Astrocyte (in vitro differentiated cells and primary cell): ENCODE measurements around the gene PCGF3. TPM values are rescaled to one million over a fixed set of nuclear protein-coding genes. Genes with fewer than 3 reads are reported as not detected.

Experiments
- DNase-seq: peaks from one replicate; pipeline ENCODE4 v3.0.0-alpha.2; 2010; ENCODE audit warnings: low read depth
- FAIRE-seq: peaks from 2 replicates; lab custom pipeline; 2011; peaks lifted over from hg19 to GRCh38; lab: Jason Lieb, UNC
- H2AFZ ChIP-seq: 2 replicates; pipeline ENCODE4 v1.6.0; 2012; ENCODE audit warnings: low read depth, low read length, inconsistent platforms
- H3K27ac ChIP-seq: 2 replicates; pipeline ENCODE4 v1.5.1; 2011; ENCODE audit warnings: low read depth, low read length, inconsistent platforms
- H3K27me3 ChIP-seq: 2 replicates; pipeline ENCODE4 v1.6.0; 2011; ENCODE audit warnings: low read length, inconsistent platforms; ENCODE audit not compliant: insufficient read depth
- H3K36me3 ChIP-seq: 2 replicates; pipeline ENCODE4 v1.5.1; 2011; ENCODE audit warnings: low read length, inconsistent platforms; ENCODE audit not compliant: insufficient read depth
- H3K4me1 ChIP-seq: 2 replicates; pipeline ENCODE4 v1.5.1; 2011; ENCODE audit warnings: low read length, inconsistent platforms; ENCODE audit not compliant: insufficient read depth
- H3K4me2 ChIP-seq: 2 replicates; pipeline ENCODE4 v1.6.0; 2012; ENCODE audit warnings: low read length, inconsistent platforms
- H3K4me3 ChIP-seq: 2 replicates; pipeline ENCODE4 v1.5.1; 2011; ENCODE audit warnings: low read depth, mild to moderate bottlenecking, low read length, inconsistent platforms; ENCODE audit not compliant: insufficient read depth
- H3K79me2 ChIP-seq: 2 replicates; pipeline ENCODE4 v1.6.0; 2012; ENCODE audit warnings: mild to moderate bottlenecking, low read length, inconsistent platforms; ENCODE audit not compliant: insufficient read depth
- H3K9ac ChIP-seq: 2 replicates; pipeline ENCODE4 v1.6.0; 2012; ENCODE audit warnings: mild to moderate bottlenecking, low read length, inconsistent platforms
- H3K9me3 ChIP-seq: 2 replicates; pipeline ENCODE4 v1.5.1; 2012; ENCODE audit warnings: low read depth, mild to moderate bottlenecking, low read length, inconsistent platforms; ENCODE audit not compliant: insufficient read depth
- H4K20me1 ChIP-seq: 2 replicates; pipeline ENCODE4 v1.6.0; 2012; ENCODE audit warnings: low read length, inconsistent platforms; ENCODE audit not compliant: insufficient read depth
- H3K27ac Mint-ChIP-seq: one replicate; pipeline ENCODE4 v1.8.0; 2021; ENCODE audit warnings: mild to moderate bottlenecking, mixed read lengths; ENCODE audit not compliant: unreplicated experiment
- H3K27me3 Mint-ChIP-seq: one replicate; pipeline ENCODE4 v1.8.0; 2021; ENCODE audit warnings: low read depth, mixed read lengths; ENCODE audit not compliant: unreplicated experiment
- H3K36me3 Mint-ChIP-seq: one replicate; pipeline ENCODE4 v1.8.0; 2021; ENCODE audit warnings: low read depth, mixed read lengths; ENCODE audit not compliant: unreplicated experiment
- H3K4me1 Mint-ChIP-seq: one replicate; pipeline ENCODE4 v1.8.0; 2021; ENCODE audit warnings: low read depth, mixed read lengths; ENCODE audit not compliant: unreplicated experiment
- H3K4me3 Mint-ChIP-seq: one replicate; pipeline ENCODE4 v1.8.0; 2021; ENCODE audit warnings: mild to moderate bottlenecking, moderate library complexity, mixed read lengths; ENCODE audit not compliant: unreplicated experiment
- H3K9me3 Mint-ChIP-seq: one replicate; pipeline ENCODE4 v1.8.0; 2021; ENCODE audit warnings: mild to moderate bottlenecking, mixed read lengths; ENCODE audit not compliant: unreplicated experiment
- CTCF ChIP-seq: IDR thresholded peaks from 2 replicates; pipeline ENCODE4 v1.5.1; 2011; ENCODE audit warnings: low read depth, mild to moderate bottlenecking, inconsistent platforms, low read length, moderate library complexity; ENCODE audit not compliant: insufficient read depth
- EZH2 ChIP-seq: IDR thresholded peaks from 2 replicates; pipeline ENCODE4 v1.6.1; 2012; ENCODE audit warnings: mild to moderate bottlenecking, low read length, inconsistent platforms; ENCODE audit not compliant: insufficient read depth
- total RNA-seq: library from RNA; stranded (reverse); gene quantifications from 2 replicates; pipeline ENCODE4 v1.2.1, GENCODE V29; 2021

PCGF3 gene
- total RNA-seq, 1 donor from 2014 or later: 65.7 TPM

DNA sequence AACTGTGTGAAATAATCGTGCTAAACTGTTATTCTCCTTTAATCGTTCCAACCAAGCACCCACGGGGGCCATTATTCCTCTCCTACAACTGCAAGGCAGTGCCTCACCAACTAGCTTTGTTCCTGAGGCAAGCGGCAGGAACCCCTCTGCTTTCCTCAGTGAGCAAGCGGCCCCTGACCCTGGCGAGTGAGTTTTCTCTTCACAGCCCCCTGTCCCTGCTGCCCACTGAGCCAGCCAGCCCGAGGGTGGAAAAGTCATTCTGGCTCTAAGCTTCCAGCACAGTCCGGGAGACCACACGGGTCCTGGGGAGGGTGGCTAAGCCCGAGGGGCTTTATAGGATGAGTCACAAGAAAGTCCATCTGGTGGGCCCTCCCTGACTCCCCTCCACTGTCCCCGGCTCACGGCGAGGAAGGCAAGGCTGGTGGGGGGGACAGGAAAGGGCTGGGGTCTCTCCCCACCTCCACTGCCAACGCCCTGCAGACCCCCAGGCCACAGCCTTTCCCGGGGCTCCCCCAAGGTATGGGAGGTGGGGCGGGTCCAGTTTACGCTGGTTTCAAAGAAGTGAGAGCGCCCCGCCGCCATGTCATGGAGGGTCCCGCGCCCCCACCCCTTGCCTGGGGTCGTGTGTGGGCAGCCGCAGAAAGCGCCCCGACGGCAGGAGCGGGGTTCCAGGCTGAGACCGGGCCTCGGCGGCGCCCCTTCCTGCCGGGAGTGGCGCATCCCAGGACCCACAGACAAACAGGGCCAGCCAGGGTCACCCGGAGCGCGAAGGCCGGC is 75.3 kb downstream of the PCGF3 start:
- Mint-ChIP-seq H3K27ac (peak overlapping the region; percentile 86), H3K36me3 (peaks cover 14% of the 10 kb centered on the region), H3K27me3 (peaks cover 19% of the 10 kb centered on the region), H3K9me3 (peaks cover 2% of the 10 kb centered on the region), H3K4me1 (peaks cover 13% of the 10 kb centered on the region), H3K4me3 (peak overlapping the region; percentile 94)
- Histone ChIP-seq H3K27ac (peak overlapping the region; percentile 95), H3K9ac (peak overlapping the region; percentile 99), H3K9me3 (no peaks in the 10 kb centered on the region), H3K79me2 (peaks cover 58% of the 10 kb centered on the region), H3K27me3 (peaks cover 16% of the 10 kb centered on the region), H3K4me1 (peaks cover 13% of the 10 kb centered on the region), H3K4me3 (peak overlapping the region; percentile 87), H2AFZ (peak overlapping the region; percentile 76), H3K36me3 (peaks cover 18% of the 10 kb centered on the region), H4K20me1 (peaks cover 46% of the 10 kb centered on the region), H3K4me2 (peak overlapping the region; percentile 95)
- no peak for FAIRE-seq
- TF ChIP-seq EZH2 (no peak), CTCF (no peak)
- no peak for DNase-seq

DNA sequence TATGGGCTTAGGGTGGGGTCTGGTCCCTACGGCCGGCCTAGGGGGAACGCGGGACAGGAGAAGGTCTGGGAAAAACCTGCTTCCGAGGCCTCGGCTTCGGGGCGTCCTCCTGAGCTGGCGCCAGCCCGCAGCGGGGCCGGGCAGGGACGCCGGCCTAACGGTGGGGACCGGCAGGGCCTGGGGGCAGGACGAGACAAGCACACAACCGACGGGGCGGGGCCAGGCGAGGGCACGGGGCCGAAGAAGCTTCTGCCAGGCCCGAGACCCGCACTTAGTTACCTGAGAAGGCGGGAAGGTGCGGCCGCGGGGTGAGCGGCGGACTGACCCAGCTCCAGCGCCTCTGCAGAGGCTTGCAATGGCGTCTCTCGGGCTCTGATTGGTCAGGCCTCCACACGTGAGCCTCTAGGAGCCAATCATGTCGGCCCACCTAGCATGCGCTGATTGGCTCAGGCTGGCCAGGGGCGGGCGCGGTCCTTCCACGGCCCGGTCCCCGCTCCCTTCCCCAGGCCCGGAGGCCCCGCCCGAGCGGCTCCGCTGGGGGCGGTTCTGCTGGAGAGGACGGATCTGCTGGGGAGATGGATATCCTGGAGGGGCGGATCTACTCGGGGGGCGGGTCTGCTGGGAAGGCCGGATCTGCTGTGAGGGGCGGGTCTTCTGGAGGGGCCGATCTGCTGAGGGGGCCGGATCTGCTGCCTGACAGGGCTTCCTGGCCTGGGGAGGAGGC is 76.0 kb downstream of the PCGF3 start:
- peak; percentile 59 for FAIRE-seq
- Histone ChIP-seq H2AFZ (peak overlapping the region; percentile 99), H3K4me1 (peaks cover 13% of the 10 kb centered on the region), H3K27me3 (peaks cover 20% of the 10 kb centered on the region), H3K27ac (peak overlapping the region; percentile 95), H3K79me2 (peaks cover 51% of the 10 kb centered on the region), H3K9me3 (no peaks in the 10 kb centered on the region), H3K4me3 (peak overlapping the region; percentile 87), H3K9ac (peak overlapping the region; percentile 99), H3K4me2 (peak overlapping the region; percentile 95), H3K36me3 (peaks cover 13% of the 10 kb centered on the region), H4K20me1 (peaks cover 41% of the 10 kb centered on the region)
- Mint-ChIP-seq H3K27ac (peak overlapping the region; percentile 90), H3K4me3 (peak overlapping the region; percentile 94), H3K9me3 (no peaks in the 10 kb centered on the region), H3K36me3 (peaks cover 11% of the 10 kb centered on the region), H3K27me3 (peaks cover 19% of the 10 kb centered on the region), H3K4me1 (peaks cover 11% of the 10 kb centered on the region)
- DNase-seq: peak; percentile 95
- no peak for TF ChIP-seq CTCF
- TF ChIP-seq EZH2: no peak
